GM13977 (cell line): ENCODE results near the gene YOD1.

Experiments
- DNase-seq: peaks from one replicate; pipeline ENCODE4 v3.0.0; 2012; ENCODE audit warnings: low spot score
- CTCF ChIP-seq: IDR thresholded peaks from 2 replicates; pipeline ENCODE4 v1.5.1; 2012; ENCODE audit warnings: mild to moderate bottlenecking, control low read depth; ENCODE audit not compliant: insufficient read depth; ENCODE audit errors: extremely low read depth, missing control alignments
- in situ Hi-C: fragments of 300-500 bp; cut with MboI; formaldehyde crosslinking; loops from one replicate; pipeline ENCODE4 v1.12.0; 2022; ENCODE audit warnings: low sequenced_read_pairs, low pct_unique_long_range_greater_than_20kb, mixed read lengths, inconsistent platforms; ENCODE audit not compliant: unreplicated experiment

YOD1 gene

GRCh38 chr1:207010726-207011125, 40.3 kb downstream of the YOD1 start:
- in situ Hi-C loops: no loop called here
- TF ChIP-seq CTCF: no peak
- DNase-seq: no peak

GRCh38 chr1:207009945-207010344, 41.1 kb downstream of the YOD1 start:
- in situ Hi-C loops: no loop called here
- no peak for TF ChIP-seq CTCF
- no peak for DNase-seq

- in situ Hi-C loops: no loop called here
- no peak for TF ChIP-seq CTCF
- no peak for DNase-seq
Measured at GRCh38 chr1:207009182-207009850, 41.7 kb downstream of the YOD1 start.

GRCh38 chr1:207007352-207008033, 43.5 kb downstream of the YOD1 start:
- DNase-seq: no peak
- TF ChIP-seq CTCF: no peak
- in situ Hi-C loops: no loop called here

- DNase-seq: no peak
- in situ Hi-C loops: no loop called here
- no peak for TF ChIP-seq CTCF
Measured at GRCh38 chr1:207006914-207007313, 44.1 kb downstream of the YOD1 start.

GRCh38 chr1:207006083-207006482, 44.9 kb downstream of the YOD1 start:
- in situ Hi-C loops: no loop called here
- TF ChIP-seq CTCF: no peak
- DNase-seq: no peak
